Subcutaneous adipose tissue (tissue), 4 donors: ENCODE data around the gene PLEKHN1. TPM values are rescaled to one million over a fixed set of nuclear protein-coding genes. Genes with fewer than 3 reads are reported as not detected.

Experiments used
- CTCF ChIP-seq: fragments of 450-650 bp; IDR thresholded peaks from one replicate; pipeline ENCODE4 v1.5.1; 2016; ENCODE audit warnings: low read depth, mild to moderate bottlenecking, control low read depth, antibody characterized with exemption, moderate library complexity
- total RNA-seq, 4 donors: library from RNA; depleted of rRNA; stranded (reverse); fragments of >200 nt; gene quantifications; one replicate each; pipeline ENCODE4 v1.1.0, GENCODE V29; 2016

Gene PLEKHN1
- total RNA-seq, 4 donors from 2014 or later, result 0.33 TPM; not detected in 3

- no peak for TF ChIP-seq CTCF
Measured at GRCh38 chr1:937521-937920, 28.8 kb upstream of the PLEKHN1 start.

- no peak for TF ChIP-seq CTCF
Measured at GRCh38 chr1:938088-938683, 28.1 kb upstream of the PLEKHN1 start.

GRCh38 chr1:938711-939489 is 27.4 kb upstream of the PLEKHN1 start:
- no peak for TF ChIP-seq CTCF

- no peak for TF ChIP-seq CTCF
Measured at GRCh38 chr1:939511-940106, 26.7 kb upstream of the PLEKHN1 start.

GRCh38 chr1:940107-941014 is 25.9 kb upstream of the PLEKHN1 start:
- no peak for TF ChIP-seq CTCF

- TF ChIP-seq CTCF, result no peak
Measured at GRCh38 chr1:941015-941587, 25.2 kb upstream of the PLEKHN1 start.
